GM23248 (cell line): Measurements from ENCODE around the gene CD37. TPM values are rescaled to one million over a fixed set of nuclear protein-coding genes. Genes with fewer than 3 reads are reported as not detected.

Experiments
- DNase-seq: peaks from one replicate; pipeline ENCODE4 v3.0.0-alpha.2; 2015
- H2AFZ ChIP-seq: fragments of 200-600 bp; sonication (generic); 2 replicates; pipeline ENCODE4 v1.6.1; 2016; ENCODE audit warnings: antibody characterized with exemption
- H3F3A ChIP-seq: fragments of 200-600 bp; sonication (generic); 2 replicates; pipeline ENCODE4 v1.6.1; 2016; ENCODE audit warnings: mild to moderate bottlenecking, antibody characterized with exemption, mixed run types; ENCODE audit not compliant: insufficient read depth
- H3K27ac ChIP-seq: fragments of 200-600 bp; sonication (generic); 2 replicates; pipeline ENCODE4 v1.5.1; 2016; ENCODE audit warnings: mild to moderate bottlenecking
- H3K27me3 ChIP-seq: fragments of 200-600 bp; sonication (generic); replicated peaks from 2 replicates; pipeline ENCODE4 v1.6.1; 2016; ENCODE audit warnings: mild to moderate bottlenecking; ENCODE audit not compliant: insufficient read depth
- H3K36me3 ChIP-seq: fragments of 200-600 bp; sonication (generic); 2 replicates; pipeline ENCODE4 v1.6.1; 2016; ENCODE audit warnings: low read depth, mild to moderate bottlenecking
- H3K4me1 ChIP-seq: fragments of 200-600 bp; sonication (generic); 2 replicates; pipeline ENCODE4 v1.6.1; 2016; ENCODE audit warnings: mild to moderate bottlenecking; ENCODE audit not compliant: insufficient read depth
- H3K4me2 ChIP-seq: fragments of 200-600 bp; sonication (generic); one replicate; pipeline ENCODE4 v1.6.1; 2016; ENCODE audit warnings: mild to moderate bottlenecking; ENCODE audit not compliant: unreplicated experiment
- H3K4me3 ChIP-seq: fragments of 200-600 bp; sonication (generic); 2 replicates; pipeline ENCODE4 v1.5.1; 2016; ENCODE audit warnings: mild to moderate bottlenecking
- H3K79me2 ChIP-seq: fragments of 200-600 bp; sonication (generic); 2 replicates; pipeline ENCODE4 v1.6.1; 2016; ENCODE audit warnings: mild to moderate bottlenecking; ENCODE audit not compliant: insufficient read depth
- H3K9ac ChIP-seq: fragments of 200-600 bp; sonication (generic); 2 replicates; pipeline ENCODE4 v1.6.1; 2016; ENCODE audit warnings: mild to moderate bottlenecking
- H3K9me2 ChIP-seq: fragments of 200-600 bp; sonication (generic); 2 replicates; pipeline ENCODE4 v1.6.1; 2016; ENCODE audit warnings: mixed run types, mild to moderate bottlenecking, moderate library complexity; ENCODE audit not compliant: insufficient read depth
- H3K9me3 ChIP-seq: fragments of 200-600 bp; sonication (generic); one replicate; pipeline ENCODE4 v1.6.1; 2017; ENCODE audit warnings: low read depth
- H4K20me1 ChIP-seq: fragments of 200-600 bp; sonication (generic); 2 replicates; pipeline ENCODE4 v1.6.0; 2016; ENCODE audit not compliant: insufficient read depth
- EZH2 ChIP-seq: fragments of 200-600 bp; sonication (generic); IDR thresholded peaks from 2 replicates; pipeline ENCODE4 v1.6.1; 2018; ENCODE audit warnings: antibody characterized with exemption, mild to moderate bottlenecking; ENCODE audit not compliant: insufficient read depth, poor library complexity, severe bottlenecking
- EZH2phosphoT487 ChIP-seq: fragments of 200-600 bp; sonication (generic); IDR thresholded peaks from 2 replicates; pipeline ENCODE4 v1.6.1; 2018; ENCODE audit warnings: antibody characterized with exemption, moderate library complexity, mild to moderate bottlenecking, low read depth; ENCODE audit not compliant: insufficient read depth
- WGBS, 2 experiments: methylation state at CpG; one replicate each; pipeline ENCODE4 v1.1.6; 2015 to 2017; ENCODE audit warnings: low lambda C conversion rate in 2 of 2, low coverage in 1 of 2; ENCODE audit errors: missing lambda C conversion rate in 2 of 2; 5-methylcytosine and 5-hydroxymethylcytosine counted together
- in situ Hi-C: fragments of 300-500 bp; cut with MboI; formaldehyde crosslinking; loops from 2 replicates; pipeline ENCODE4 v1.15.0; 2020
- polyA plus RNA-seq: library from polyadenylated mRNA; unstranded; fragments of >200 nt; fragmentation: Nextera tagmentation; extraction: Ambion mirVana; gene quantifications from 2 replicates; pipeline ENCODE4 v1.2.1, GENCODE V29; 2016
- total RNA-seq: library from RNA; depleted of rRNA; stranded (reverse); fragments of >200 nt; shearing (Covaris generic); gene quantifications from 2 replicates; pipeline ENCODE4 v1.2.3, GENCODE V29; 2014

Gene CD37
- total and polyA plus RNA-seq, 2 experiments from 2014 or later = 1.8 TPM; not detected in 1

DNA sequence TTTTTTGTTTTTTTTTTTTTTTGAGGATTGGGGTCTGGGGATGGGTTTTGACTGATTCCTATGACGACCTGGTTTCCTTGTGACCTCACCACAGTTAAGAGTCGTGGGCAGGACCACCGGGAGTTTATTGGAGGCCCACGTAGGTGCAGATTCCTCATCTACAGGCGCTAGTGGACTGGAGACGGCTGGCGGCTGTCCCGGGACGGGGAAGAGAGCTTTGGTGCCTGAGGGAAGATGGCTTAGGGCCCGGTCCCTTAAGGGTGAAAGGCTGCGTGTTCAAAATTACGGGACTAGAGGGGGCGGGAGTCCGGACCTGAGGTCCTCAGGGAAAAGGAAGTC is 27.7 kb downstream of the CD37 start:
- Histone ChIP-seq H3K4me1 (0 out of 2 replicates have a peak, but pooled peaks cover 4% of the 10 kb centered on the region), H3K9ac (peak overlapping the region; percentile 86), H3K4me2 (peak overlapping the region; percentile 80), H3K79me2 (no peaks in the 10 kb centered on the region), H2AFZ (peak overlapping the region; percentile 90), H3F3A (0 out of 2 replicates have a peak, but pooled peaks cover 2% of the 10 kb centered on the region), H4K20me1 (no peaks in the 10 kb centered on the region), H3K4me3 (peak overlapping the region; percentile 89), H3K27ac (peak overlapping the region; percentile 54), H3K9me2 (no peaks in the 10 kb centered on the region), H3K27me3 (no peaks in the 10 kb centered on the region), H3K9me3 (no peaks in the 10 kb centered on the region), H3K36me3 (no peaks in the 10 kb centered on the region)
- peak; percentile 76 for DNase-seq
- TF ChIP-seq EZH2 = no peak
- no peak for TF ChIP-seq EZH2phosphoT487
- in situ Hi-C loops = no loop called here
- WGBS, 2 experiments = 1% methylated on average over 14 of the region's 14 CpGs

DNA sequence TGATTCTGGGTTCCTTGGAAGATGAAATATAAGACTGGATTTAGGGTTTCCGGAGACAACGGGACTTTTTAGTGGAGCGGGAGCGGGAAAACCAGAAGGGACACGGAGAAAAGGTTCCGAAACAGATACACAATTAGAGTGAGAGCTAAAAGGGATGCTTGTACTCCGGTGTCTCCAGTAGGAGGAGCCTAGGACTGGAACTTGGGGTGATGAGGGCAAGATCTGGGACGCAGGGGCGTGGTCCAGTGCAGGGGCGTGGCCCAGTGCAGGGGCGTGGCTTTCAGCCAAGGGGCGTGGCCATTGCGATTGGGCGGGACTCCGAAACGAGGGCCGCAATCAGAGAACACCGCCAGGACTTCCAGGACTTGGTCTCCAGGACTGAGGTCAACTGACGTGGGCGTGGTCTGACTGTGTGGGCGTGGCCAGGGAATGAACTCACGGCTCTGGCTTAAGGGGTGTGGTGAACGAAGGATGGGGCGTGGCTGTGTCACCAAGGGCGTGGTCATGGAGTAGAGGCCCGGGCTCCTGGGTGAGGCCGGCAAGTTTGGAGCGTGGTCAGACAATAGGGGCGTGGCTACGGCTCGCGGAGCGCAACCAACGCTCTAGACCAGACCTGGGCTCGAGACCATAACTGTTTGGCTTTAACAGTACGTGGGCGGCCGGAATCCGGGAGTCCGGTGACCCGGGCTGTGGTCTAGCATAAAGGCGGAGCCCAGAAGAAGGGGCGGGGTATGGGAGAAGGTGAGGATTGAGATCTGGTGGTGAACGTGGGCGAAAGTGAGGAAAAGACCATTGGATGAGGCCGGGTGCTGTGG is 28.3 kb downstream of the CD37 start, which contains the start of gene DKKL1:
TSS of gene DKKL1 (plus strand) at position 610 of the 815 bp plus-strand sequence. CDS start at position 732, 122 bp downstream.
- Histone ChIP-seq H3K4me3 (peak within 1 kb of the TSS; percentile 89), H3K9me3 (no peaks in the 10 kb centered on the region), H3K36me3 (no peaks in the 10 kb centered on the region), H3K27me3 (no peaks in the 10 kb centered on the region), H3K4me1 (0 out of 2 replicates have a peak, but pooled peaks cover 4% of the 10 kb centered on the region), H3K27ac (peak within 1 kb of the TSS; percentile 54), H3K9me2 (no peaks in the 10 kb centered on the region), H3F3A (0 out of 2 replicates have a peak, but pooled peaks cover 2% of the 10 kb centered on the region), H3K9ac (peak within 1 kb of the TSS; percentile 86), H2AFZ (peak within 1 kb of the TSS; percentile 90), H3K79me2 (no peaks in the 10 kb centered on the region), H4K20me1 (no peaks in the 10 kb centered on the region), H3K4me2 (peak within 1 kb of the TSS; percentile 80)
- whole genome bisulfite sequencing, 2 experiments = 1 to 2% methylated on average over 46 of the region's 46 CpGs
- in situ Hi-C loops = no loop called here
- TF ChIP-seq EZH2phosphoT487 = no peak
- TF ChIP-seq EZH2 = no peak
- DNase-seq = peak; percentile 97

DNA sequence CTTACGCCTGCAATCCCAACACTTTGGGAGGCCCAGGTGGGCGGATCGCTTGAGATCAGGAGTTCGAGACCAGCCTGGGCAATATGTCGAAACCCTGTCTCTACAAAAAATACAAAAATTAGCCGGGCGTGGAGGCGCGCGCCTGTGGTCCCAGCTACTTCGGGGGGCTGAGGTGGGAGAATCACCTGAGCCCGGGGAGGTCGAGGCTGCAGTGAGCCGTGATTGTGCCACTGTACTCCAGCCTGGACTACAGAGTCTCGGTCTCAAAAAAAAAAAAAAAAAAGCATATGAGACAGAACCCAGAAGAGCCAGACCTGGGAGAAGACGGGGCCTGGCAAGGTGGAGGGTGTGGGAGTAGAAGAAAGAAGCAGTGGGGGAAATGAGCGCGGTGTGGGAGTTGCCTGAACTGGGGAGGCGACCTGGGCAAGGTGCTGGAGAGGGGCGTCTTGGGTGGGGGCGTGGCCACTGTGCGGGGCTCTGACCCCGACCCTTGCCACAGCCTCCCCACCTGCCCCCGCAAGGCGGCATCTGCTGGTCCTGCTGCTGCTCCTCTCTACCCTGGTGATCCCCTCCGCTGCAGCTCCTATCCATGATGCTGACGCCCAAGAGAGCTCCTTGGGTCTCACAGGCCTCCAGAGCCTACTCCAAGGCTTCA is 29.0 kb downstream of the CD37 start:
- H3K4me3 ChIP-seq = peak overlapping the region; percentile 58
- H3K27ac ChIP-seq = peak overlapping the region; percentile 15; the same call in 1 of the 2 replicates
- TF ChIP-seq EZH2phosphoT487 = no peak
- TF ChIP-seq EZH2 = no peak
- no peaks in the 10 kb centered on the region for H3K27me3 ChIP-seq
- H3K4me2 ChIP-seq = peak overlapping the region; percentile 58
- H3K9me3 ChIP-seq = no peaks in the 10 kb centered on the region
- peak overlapping the region; percentile 78 for H2AFZ ChIP-seq
- H3K4me1 ChIP-seq = 0 out of 2 replicates have a peak, but pooled peaks cover 4% of the 10 kb centered on the region
- H3K9me2 ChIP-seq = no peaks in the 10 kb centered on the region
- no peaks in the 10 kb centered on the region for H3K36me3 ChIP-seq
- no peaks in the 10 kb centered on the region for H3K79me2 ChIP-seq
- in situ Hi-C loops = no loop called here
- H3K9ac ChIP-seq = no peak overlapping the region
- 80 to 81% methylated on average over 17 to 25 of the region's 27 CpGs for WGBS, 2 experiments
- DNase-seq = no peak
- H4K20me1 ChIP-seq = no peaks in the 10 kb centered on the region
- H3F3A ChIP-seq = 0 out of 2 replicates have a peak, but pooled peaks cover 2% of the 10 kb centered on the region

DNA sequence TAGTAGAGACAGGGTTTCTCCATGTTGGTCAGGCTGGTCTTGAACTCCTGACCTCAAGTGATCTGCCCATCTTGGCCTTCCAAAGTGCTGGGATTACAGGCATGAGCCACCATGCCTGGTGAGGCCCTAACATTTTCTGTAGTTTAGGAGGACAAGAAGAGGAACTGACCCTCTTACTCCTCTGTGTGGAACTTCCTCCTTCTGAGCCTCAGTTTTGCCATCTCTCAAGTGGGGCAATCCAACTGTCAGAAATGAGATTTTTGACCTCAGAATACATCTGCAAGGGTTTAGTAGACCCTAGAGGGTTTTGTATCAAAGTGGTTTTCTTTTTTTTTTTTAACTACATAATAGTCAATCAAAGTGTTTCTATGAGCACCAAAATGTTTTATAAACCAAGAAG is 30.9 kb downstream of the CD37 start:
- Histone ChIP-seq H4K20me1 (no peaks in the 10 kb centered on the region), H2AFZ (no peak overlapping the region)

More for the DNA sequence above, 30.9 kb downstream of the CD37 start:
- Histone ChIP-seq H3K9me3 (no peaks in the 10 kb centered on the region), H3K4me3 (no peak overlapping the region), H3K9me2 (no peaks in the 10 kb centered on the region), H3K79me2 (no peaks in the 10 kb centered on the region), H3K27me3 (no peaks in the 10 kb centered on the region), H3K9ac (no peak overlapping the region), H3F3A (0 out of 2 replicates have a peak, but pooled peaks cover 2% of the 10 kb centered on the region), H3K27ac (no peak overlapping the region), H3K36me3 (no peaks in the 10 kb centered on the region), H3K4me1 (0 out of 2 replicates have a peak, but pooled peaks cover 4% of the 10 kb centered on the region), H3K4me2 (no peak overlapping the region)
- in situ Hi-C loops = no loop called here
- no peak for DNase-seq
- TF ChIP-seq EZH2phosphoT487 (no peak), EZH2 (no peak)
